C1 segment of cervical spinal cord (tissue), 14 donors: ENCODE results near the gene ZPR1.
"Not testable (repeated sequence)": the region's sequence is repeated elsewhere in the genome, so short reads cannot be mapped to it uniquely, and the experiment has no call there.

Source experiments
- DNase-seq, 14 donors: peaks; one replicate each; lab custom pipeline; 2025; lab: John Stamatoyannopoulos, UW

Gene ZPR1, protein sequence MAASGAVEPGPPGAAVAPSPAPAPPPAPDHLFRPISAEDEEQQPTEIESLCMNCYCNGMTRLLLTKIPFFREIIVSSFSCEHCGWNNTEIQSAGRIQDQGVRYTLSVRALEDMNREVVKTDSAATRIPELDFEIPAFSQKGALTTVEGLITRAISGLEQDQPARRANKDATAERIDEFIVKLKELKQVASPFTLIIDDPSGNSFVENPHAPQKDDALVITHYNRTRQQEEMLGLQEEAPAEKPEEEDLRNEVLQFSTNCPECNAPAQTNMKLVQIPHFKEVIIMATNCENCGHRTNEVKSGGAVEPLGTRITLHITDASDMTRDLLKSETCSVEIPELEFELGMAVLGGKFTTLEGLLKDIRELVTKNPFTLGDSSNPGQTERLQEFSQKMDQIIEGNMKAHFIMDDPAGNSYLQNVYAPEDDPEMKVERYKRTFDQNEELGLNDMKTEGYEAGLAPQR

DNA sequence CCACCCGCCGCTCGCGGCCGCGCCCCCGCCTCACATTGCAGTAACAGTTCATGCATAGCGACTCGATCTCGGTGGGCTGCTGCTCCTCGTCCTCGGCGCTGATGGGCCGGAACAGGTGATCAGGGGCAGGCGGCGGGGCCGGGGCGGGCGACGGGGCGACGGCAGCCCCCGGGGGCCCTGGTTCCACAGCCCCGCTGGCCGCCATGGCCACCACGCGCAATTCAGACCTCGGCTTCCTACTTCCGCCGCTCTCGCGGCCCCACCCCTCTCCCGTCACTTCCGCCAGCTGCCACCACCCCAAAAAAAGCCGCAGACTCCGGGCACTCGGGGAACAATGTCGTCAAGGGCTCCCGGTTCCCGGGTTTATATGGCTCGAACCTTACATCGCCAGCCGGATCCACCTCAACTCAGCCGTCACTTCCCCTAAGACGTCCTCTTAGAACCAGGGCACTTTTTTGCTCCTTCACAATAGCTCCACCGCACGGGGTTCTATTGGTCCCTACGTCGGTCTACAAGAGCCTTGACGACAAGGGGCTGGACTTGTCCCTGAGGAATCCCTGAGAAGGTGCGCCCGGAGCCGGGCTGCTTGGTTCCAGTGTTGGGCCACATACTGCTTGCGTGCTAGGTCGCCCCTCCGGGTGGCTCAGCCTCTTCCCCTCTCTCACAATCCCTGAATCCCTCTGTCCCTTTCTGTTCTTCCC, at the start of gene ZPR1:
Gene ZPR1 (minus strand): TSS at position 238 of the 701 bp plus-strand sequence. CDS start 33 bp downstream, at position 205.
- DNase-seq: peak in 13 of 14 donors; percentile 43 to 86 (median 70)

DNA sequence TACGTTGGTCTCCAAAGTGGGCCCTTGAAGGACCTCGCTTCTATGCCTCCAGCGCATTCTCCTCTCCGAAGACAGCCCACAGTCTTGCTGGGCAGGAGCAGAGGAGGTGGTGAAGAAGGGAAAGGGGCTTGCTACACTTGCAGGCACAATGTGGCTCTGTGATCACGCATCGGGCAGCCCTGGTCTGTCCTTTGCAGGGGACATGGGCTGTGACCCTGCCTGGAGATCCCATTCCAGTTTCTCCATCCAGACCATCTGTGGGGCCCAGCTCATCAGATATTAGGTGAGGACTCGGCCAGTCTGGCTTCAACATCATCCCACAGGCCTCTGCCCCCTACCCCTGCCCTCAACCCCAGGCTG, 48.8 kb upstream of the ZPR1 start:
- no peak for DNase-seq

DNA sequence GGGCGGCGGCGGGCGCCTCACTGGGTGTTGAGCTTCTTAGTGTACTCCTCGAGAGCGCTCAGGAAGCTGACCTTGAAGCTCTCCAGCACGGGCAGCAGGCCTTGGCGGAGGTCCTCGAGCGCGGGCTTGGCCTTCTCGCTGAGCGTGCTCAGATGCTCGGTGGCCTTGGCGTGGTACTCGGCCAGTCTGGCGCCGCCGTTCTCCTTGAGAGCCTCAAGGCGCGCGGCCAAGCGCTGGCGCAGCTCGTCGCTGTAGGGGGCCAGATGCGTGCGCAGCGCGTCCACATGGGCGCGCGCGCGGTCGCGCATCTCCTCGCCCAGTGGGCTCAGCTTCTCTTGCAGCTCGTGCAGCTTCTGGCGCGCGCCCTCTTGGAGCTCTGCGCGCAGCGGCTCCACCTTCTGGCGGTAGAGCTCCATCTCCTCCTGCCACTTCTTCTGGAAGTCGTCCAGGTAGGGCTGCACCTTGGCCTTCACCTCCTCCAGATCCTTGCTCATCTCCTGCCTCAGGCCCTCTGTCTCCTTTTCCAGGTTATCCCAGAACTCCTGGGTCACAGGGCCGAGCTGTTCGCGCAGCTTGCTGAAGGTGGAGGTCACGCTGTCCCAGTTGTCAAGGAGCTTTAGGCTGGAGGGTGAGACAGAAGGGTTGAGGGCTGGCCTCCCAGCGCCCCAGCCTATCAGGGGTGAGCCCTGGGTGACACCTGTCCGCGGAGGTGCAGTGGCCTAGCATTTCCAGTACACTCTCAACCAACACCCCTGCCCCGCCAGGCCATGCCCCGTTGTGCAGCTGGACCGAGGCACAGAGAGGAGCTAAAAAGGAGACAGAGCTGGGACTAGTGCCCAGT, 48.2 kb upstream of the ZPR1 start:
- peak in 13 of 14 donors; percentile 29 to 84 (median 71) for DNase-seq

DNA sequence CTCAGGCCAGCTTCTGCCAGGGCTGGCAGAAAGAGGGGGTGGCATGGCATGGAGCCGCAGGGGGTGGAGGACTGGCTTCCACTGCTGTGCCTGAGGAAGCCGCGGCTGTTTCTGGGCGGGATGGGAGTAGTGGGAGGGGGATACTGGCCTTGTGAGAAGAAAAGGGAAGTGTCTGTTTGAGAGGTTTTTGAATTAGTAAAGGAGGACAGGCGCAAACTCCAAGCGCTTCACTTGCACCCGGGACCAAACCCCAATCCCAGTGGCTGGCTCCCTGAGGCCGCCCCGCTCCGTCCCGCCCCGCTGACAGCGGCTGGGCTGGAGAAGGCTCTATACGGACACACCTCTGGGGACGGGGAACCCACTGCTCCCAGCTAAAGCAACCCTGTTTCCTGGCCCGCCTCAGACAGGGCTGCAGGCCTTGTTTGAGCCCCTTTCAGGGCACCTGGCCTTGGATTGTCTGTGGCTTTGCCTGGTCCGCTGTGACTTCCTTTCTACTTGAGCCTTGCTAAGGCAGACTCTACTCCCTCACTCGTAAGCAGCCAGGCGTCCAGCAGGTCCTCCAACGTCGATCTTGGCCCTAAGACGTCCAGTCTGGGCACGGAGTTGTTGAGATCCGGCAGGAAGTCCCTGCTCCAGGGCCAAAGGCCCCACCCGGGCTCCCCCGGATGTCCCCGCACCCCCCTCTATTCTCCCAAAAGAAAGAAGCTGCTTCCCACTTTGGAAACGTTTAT, 47.4 kb upstream of the ZPR1 start:
- no peak for DNase-seq

DNA sequence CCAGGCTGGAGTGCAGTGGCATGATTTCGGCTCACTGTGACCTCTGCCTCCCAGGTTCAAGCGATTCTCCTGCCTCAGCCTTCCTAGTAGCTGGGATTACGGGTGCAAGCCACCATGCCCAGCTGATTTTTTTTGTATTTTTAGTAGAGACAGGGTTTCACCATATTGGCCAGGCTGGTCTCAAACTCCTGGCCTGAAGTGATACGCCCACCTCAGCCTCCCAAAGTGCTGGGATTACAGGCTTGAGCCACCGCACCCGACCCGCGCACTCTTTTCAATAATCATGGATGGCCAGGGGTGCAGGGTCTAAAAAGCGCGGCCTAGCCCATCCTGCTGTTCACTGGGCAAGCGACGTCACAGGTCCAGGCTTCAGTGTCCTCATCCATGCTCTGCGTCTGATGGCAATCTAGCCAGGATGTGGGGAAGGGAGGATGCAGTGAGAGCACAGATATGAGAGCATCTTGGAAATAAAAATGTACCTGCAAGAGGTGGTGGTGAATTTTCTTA, 46.8 kb upstream of the ZPR1 start:
- not testable (repeated sequence) for DNase-seq

DNA sequence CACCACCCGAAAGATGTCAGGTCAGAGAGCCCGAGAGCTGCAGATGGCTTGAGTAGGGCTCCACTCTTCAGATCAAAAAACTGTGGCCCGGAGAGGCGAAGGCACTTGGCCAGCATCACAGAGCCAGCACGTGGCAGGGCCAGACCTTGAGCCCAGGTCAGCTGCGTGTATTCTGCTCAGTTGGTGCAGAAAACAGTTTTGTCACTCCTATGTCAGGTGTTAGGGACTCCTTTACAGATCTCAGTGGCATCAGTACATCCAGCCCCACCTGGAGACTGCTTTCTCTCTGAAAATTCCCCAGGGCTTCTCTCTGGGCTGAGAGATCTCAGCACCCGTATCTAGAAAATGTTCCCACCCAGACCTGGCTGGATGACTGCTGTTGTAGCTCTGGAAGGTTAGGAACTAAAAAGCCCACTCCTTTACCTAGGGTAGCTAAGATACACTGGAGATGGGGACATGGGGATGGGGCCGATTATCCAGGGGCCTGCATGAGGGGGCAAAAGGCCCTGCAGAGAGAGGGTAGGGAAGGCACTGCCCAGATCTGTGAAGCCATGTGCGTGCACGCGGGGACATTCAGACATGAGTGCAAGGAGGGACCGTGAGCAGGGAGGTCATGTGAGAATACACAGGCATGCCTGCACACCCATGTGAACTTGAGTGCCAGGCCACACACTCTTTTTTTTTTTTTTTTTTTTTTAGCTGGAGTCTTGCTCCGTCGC, 46.2 kb upstream of the ZPR1 start:
- DNase-seq: no peak

DNA sequence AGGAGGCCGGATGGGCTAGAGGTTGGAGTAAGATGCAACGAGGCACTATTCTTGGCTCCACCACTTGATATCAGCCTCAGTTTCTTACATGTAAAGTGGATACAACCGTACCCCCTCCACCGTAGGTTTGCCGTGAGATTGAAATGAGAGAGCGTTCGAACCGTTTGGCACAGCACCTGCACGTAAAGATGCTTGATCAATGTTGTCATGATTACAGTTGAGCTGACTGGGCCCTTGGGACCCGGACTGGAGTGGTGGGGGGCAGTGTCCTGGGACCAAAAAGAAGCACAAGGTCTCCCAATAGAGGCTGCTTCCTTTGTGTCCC, 45.6 kb upstream of the ZPR1 start:
- no peak for DNase-seq

DNA sequence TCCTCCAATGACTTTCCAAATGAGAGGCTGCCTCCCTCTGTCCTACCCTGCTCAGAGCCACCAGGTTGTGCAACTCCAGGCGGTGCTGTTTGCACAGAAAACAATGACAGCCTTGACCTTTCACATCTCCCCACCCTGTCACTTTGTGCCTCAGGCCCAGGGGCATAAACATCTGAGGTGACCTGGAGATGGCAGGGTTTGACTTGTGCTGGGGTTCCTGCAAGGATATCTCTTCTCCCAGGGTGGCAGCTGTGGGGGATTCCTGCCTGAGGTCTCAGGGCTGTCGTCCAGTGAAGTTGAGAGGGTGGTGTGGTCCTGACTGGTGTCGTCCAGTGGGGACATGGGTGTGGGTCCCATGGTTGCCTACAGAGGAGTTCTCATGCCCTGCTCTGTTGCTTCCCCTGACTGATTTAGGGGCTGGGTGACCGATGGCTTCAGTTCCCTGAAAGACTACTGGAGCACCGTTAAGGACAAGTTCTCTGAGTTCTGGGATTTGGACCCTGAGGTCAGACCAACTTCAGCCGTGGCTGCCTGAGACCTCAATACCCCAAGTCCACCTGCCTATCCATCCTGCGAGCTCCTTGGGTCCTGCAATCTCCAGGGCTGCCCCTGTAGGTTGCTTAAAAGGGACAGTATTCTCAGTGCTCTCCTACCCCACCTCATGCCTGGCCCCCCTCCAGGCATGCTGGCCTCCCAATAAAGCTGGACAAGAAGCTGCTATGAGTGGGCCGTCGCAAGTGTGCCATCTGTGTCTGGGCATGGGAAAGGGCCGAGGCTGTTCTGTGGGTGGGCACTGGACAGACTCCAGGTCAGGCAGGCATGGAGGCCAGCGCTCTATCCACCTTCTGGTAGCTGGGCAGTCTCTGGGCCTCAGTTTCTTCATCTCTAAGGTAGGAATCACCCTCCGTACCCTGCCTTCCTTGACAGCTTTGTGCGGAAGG, 44.8 kb upstream of the ZPR1 start:
- no peak for DNase-seq

DNA sequence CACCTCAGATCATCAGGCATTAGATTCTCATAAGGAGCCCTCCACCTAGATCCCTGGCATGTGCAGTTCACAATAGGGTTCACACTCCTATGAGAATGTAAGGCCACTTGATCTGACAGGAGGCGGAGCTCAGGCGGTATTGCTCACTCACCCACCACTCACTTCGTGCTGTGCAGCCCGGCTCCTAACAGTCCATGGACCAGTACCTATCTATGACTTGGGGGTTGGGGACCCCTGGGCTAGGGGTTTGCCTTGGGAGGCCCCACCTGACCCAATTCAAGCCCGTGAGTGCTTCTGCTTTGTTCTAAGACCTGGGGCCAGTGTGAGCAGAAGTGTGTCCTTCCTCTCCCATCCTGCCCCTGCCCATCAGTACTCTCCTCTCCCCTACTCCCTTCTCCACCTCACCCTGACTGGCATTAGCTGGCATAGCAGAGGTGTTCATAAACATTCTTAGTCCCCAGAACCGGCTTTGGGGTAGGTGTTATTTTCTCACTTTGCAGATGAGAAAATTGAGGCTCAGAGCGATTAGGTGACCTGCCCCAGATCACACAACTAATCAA, 44.0 kb upstream of the ZPR1 start:
- DNase-seq: no peak

DNA sequence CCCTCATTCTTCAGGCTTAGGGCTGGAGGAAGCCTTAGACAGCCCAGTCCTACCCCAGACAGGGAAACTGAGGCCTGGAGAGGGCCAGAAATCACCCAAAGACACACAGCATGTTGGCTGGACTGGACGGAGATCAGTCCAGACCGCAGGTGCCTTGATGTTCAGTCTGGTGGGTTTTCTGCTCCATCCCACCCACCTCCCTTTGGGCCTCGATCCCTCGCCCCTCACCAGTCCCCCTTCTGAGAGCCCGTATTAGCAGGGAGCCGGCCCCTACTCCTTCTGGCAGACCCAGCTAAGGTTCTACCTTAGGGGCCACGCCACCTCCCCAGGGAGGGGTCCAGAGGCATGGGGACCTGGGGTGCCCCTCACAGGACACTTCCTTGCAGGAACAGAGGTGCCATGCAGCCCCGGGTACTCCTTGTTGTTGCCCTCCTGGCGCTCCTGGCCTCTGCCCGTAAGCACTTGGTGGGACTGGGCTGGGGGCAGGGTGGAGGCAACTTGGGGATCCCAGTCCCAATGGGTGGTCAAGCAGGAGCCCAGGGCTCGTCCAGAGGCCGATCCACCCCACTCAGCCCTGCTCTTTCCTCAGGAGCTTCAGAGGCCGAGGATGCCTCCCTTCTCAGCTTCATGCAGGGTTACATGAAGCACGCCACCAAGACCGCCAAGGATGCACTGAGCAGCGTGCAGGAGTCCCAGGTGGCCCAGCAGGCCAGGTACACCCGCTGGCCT, 42.5 kb upstream of the ZPR1 start:
- no peak for DNase-seq

DNA sequence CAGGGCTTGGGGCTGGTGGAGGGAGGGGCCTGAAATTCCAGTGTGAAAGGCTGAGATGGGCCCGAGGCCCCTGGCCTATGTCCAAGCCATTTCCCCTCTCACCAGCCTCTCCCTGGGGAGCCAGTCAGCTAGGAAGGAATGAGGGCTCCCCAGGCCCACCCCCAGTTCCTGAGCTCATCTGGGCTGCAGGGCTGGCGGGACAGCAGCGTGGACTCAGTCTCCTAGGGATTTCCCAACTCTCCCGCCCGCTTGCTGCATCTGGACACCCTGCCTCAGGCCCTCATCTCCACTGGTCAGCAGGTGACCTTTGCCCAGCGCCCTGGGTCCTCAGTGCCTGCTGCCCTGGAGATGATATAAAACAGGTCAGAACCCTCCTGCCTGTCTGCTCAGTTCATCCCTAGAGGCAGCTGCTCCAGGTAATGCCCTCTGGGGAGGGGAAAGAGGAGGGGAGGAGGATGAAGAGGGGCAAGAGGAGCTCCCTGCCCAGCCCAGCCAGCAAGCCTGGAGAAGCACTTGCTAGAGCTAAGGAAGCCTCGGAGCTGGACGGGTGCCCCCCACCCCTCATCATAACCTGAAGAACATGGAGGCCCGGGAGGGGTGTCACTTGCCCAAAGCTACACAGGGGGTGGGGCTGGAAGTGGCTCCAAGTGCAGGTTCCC, 41.8 kb upstream of the ZPR1 start, which contains the start of gene APOC3:
Gene APOC3 (plus strand): TSS at position 383 of the 659 bp plus-strand sequence. CDS start 676 bp downstream, outside the sequence.
- no peak for DNase-seq

DNA sequence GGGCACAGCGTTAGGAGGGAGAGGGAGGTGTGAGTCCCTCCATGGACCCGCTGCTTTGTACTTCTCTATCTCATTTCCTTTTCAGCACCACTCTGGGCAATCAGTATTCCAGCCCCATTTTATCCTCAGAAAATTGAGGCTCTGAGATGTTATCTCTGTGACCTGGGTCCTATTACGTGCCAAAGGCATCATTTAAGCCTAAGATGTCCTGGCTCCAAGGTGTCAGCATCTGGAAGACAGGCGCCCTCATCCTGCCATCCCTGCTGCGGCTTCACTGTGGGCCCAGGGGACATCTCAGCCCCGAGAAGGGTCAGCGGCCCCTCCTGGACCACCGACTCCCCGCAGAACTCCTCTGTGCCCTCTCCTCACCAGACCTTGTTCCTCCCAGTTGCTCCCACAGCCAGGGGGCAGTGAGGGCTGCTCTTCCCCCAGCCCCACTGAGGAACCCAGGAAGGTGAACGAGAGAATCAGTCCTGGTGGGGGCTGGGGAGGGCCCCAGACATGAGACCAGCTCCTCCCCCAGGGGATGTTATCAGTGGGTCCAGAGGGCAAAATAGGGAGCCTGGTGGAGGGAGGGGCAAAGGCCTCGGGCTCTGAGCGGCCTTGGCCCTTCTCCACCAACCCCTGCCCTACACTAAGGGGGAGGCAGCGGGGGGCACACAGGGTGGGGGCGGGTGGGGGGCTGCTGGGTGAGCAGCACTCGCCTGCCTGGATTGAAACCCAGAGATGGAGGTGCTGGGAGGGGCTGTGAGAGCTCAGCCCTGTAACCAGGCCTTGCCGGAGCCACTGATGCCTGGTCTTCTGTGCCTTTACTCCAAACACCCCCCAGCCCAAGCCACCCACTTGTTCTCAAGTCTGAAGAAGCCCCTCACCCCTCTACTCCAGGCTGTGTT, 41.1 kb upstream of the ZPR1 start:
- no peak for DNase-seq

DNA sequence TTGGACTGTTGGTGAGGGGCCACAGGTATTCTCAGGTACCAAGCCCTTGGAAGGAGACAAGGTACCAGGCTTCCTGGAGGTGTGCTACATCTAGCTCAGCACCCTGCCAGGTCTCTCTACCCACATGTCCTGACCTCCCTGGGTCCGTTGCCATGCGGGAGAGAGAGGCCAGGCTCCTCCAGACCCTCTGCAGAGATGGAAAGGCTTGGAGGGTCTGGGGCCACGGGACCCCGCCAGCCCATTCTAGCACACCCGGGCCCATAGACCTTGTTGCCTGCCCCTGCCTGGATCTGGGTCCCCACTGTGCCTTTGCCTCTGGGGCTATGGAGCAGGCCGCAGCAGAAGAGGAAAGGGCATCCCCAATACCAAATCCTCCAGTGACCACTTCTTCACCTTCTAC, 39.6 kb upstream of the ZPR1 start:
- DNase-seq: no peak

DNA sequence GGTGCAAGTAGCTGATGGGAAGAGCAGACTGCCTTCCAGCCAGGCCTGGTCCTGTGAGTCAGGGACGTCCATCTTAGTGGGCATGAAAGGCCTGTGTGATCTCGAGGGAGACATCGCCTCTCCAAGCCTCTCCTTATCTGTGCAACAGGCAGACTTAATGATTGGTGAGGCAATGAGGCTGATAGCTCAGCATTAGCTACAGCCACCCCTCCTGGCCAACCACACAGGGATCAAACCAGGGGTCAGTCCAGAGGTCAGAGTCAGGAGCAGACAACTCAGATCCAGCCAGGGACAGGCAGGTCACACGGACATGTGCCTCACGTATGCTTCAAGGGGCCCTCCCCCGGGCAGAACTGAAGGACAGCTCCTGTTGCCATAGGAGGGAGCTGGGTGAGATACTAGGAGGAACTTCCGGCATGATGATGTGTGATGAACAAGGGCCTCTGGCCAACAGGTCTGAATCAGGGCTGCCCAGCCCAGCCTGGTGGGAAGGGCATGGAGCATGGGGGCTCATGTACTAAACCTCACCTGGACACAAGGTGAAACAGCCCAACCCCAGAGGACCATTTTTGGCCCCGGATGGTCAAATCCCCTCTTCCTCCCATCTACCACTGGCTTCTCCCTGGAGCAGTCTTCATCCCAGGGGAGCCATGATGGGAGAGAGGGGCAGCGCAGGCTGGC, 39.1 kb upstream of the ZPR1 start:
- DNase-seq: no peak

DNA sequence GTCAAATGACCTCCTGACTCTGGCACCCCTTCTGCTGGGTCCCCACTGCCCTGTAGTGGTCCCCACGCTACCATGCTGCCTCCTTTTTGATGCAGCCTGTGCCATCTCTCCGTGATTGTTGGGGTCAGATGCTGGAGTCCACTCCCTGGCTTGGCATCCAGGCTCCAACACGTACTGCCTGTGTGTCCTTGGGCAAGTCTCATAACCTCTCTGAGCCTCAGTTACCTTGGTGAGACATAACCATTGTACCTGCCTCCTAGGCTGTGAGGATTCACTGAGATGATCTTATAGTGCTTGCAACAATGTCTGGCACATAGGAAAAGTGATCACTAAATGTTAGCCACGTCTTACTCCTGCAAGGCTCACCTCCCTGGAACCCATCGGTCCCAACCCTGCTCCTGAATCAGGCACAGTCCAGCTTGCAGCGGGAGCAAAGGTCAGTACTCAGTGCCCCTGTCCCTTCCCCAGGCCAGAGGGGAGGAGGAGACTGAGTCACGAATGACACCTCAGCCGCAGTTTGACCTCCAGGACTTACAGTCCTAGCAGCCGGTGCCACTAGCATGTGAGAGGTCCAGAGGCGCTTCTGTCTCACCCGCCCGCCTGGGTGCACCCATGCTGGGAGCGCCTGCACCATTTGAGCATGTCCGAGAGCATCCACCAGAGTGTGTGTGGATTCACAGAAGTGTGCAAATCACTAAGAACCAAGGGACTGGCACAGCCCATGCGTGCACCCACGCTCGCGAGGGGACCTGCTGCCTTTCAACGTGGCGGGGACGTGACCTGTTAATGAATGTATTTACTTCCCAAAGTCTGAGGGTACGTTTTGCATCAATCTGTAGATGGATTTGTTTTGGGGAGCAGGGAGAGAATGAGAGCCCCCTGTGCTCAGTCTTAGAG, 38.3 kb upstream of the ZPR1 start:
- no peak for DNase-seq
